Ishikawa (cell line): ENCODE data around the gene PCYT1A.

Source experiments
- CEBPB ChIP-seq: IDR thresholded peaks from 2 replicates; pipeline ENCODE4 v1.6.1; 2012
- CREB1 ChIP-seq: IDR thresholded peaks from 2 replicates; pipeline ENCODE4 v1.6.1; 2012; ENCODE audit warnings: low read depth
- EGR1 ChIP-seq: IDR thresholded peaks from 2 replicates; pipeline ENCODE4 v1.6.1; 2012
- EP300 ChIP-seq: IDR thresholded peaks from 2 replicates; pipeline ENCODE4 v1.6.1; 2012; ENCODE audit warnings: borderline replicate concordance
- FOXM1 ChIP-seq: IDR thresholded peaks from 2 replicates; pipeline ENCODE4 v1.6.1; 2012; ENCODE audit warnings: low read depth, borderline replicate concordance
- NFIC ChIP-seq: IDR thresholded peaks from 2 replicates; pipeline ENCODE4 v1.6.1; 2012
- RAD21 ChIP-seq: IDR thresholded peaks from 2 replicates; pipeline ENCODE4 v1.6.1; 2012; ENCODE audit warnings: low read depth
- TAF1 ChIP-seq: IDR thresholded peaks from 2 replicates; pipeline ENCODE4 v1.6.1; 2012; ENCODE audit warnings: low read depth, mild to moderate bottlenecking
- TCF12 ChIP-seq: IDR thresholded peaks from 2 replicates; pipeline ENCODE4 v1.6.1; 2012; ENCODE audit warnings: low read depth
- TEAD4 ChIP-seq: IDR thresholded peaks from 2 replicates; pipeline ENCODE4 v1.6.1; 2012
- YY1 ChIP-seq: IDR thresholded peaks from 2 replicates; pipeline ENCODE4 v1.6.1; 2012; ENCODE audit warnings: low read depth
- ZBTB7A ChIP-seq: IDR thresholded peaks from 2 replicates; pipeline ENCODE4 v1.6.1; 2012; ENCODE audit warnings: low read depth
- TF ChIP-seq, protein P1 (sequence below): IDR thresholded peaks from 2 replicates; pipeline ENCODE4 v1.6.1; 2012; ENCODE audit warnings: low read depth, mild to moderate bottlenecking
- TF ChIP-seq, protein P2 (sequence below): IDR thresholded peaks from 2 replicates; pipeline ENCODE4 v1.6.1; 2012
- TF ChIP-seq, protein P3 (sequence below): IDR thresholded peaks from 2 replicates; pipeline ENCODE4 v1.6.1; 2012

The PCYT1A gene

DNA sequence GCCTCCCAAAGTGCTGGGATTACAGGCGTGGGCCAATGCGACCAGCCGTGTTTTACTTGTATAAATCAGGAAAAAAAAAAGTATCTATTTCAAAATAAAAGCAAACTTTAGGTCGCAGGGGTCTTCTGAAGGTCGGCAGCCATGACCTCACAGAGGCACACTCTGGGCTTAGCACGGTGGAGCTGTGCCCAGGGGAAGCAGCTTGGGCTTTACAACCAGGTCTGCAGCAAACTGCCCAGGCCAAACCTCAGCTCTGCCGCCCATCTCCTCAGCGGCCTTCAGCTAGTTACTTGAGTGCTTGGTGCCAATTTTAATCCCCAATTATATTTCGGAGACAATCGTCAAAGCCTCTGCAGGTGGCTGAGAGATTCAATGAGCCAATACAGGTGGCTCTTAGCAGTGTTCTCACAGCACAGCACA lies 106.4 kb downstream of the PCYT1A start:
- TF ChIP-seq CEBPB (no peak), TAF1 (no peak), TCF12 (no peak), RAD21 (no peak), ZBTB7A (no peak), NFIC (no peak), TEAD4 (no peak), YY1 (no peak), EGR1 (no peak), FOXM1 (no peak), CREB1 (no peak), EP300 (no peak)
- TF ChIP-seq, protein P1, sequence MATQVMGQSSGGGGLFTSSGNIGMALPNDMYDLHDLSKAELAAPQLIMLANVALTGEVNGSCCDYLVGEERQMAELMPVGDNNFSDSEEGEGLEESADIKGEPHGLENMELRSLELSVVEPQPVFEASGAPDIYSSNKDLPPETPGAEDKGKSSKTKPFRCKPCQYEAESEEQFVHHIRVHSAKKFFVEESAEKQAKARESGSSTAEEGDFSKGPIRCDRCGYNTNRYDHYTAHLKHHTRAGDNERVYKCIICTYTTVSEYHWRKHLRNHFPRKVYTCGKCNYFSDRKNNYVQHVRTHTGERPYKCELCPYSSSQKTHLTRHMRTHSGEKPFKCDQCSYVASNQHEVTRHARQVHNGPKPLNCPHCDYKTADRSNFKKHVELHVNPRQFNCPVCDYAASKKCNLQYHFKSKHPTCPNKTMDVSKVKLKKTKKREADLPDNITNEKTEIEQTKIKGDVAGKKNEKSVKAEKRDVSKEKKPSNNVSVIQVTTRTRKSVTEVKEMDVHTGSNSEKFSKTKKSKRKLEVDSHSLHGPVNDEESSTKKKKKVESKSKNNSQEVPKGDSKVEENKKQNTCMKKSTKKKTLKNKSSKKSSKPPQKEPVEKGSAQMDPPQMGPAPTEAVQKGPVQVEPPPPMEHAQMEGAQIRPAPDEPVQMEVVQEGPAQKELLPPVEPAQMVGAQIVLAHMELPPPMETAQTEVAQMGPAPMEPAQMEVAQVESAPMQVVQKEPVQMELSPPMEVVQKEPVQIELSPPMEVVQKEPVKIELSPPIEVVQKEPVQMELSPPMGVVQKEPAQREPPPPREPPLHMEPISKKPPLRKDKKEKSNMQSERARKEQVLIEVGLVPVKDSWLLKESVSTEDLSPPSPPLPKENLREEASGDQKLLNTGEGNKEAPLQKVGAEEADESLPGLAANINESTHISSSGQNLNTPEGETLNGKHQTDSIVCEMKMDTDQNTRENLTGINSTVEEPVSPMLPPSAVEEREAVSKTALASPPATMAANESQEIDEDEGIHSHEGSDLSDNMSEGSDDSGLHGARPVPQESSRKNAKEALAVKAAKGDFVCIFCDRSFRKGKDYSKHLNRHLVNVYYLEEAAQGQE, result no peak
- TF ChIP-seq, protein P2, sequence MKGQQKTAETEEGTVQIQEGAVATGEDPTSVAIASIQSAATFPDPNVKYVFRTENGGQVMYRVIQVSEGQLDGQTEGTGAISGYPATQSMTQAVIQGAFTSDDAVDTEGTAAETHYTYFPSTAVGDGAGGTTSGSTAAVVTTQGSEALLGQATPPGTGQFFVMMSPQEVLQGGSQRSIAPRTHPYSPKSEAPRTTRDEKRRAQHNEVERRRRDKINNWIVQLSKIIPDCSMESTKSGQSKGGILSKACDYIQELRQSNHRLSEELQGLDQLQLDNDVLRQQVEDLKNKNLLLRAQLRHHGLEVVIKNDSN, result no peak
- TF ChIP-seq, protein P3, sequence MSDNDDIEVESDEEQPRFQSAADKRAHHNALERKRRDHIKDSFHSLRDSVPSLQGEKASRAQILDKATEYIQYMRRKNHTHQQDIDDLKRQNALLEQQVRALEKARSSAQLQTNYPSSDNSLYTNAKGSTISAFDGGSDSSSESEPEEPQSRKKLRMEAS, result no peak

DNA sequence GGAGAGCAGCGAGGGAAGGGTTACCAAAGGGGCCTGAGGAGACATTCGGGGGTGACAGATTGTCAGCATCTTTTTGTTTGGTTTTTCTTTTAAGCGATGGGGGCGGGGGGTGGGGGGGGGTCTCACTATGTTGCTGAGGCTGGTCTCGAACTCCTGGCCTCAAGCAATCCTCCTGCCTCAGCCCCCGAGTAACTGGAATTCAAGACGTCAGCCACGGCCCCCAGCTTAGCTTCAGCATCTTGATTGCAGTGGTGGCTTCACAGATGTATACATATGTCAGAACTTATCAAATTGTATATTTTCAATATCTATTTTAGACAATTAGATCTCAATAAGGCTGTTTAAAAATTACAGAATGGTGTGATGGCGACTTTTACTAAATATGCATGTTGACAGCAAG lies 107.2 kb downstream of the PCYT1A start:
- TF ChIP-seq, protein P3, result no peak
- TF ChIP-seq, protein P2, result no peak
- TF ChIP-seq NFIC (no peak), FOXM1 (no peak), TEAD4 (no peak), ZBTB7A (no peak), EP300 (no peak), CEBPB (no peak), TCF12 (no peak), YY1 (no peak), TAF1 (no peak), CREB1 (no peak), EGR1 (no peak), RAD21 (no peak)
- TF ChIP-seq, protein P1, result no peak
